ENCODE data around the gene ERP44.
"Not testable (repeated sequence)": the region's sequence is repeated elsewhere in the genome, so short reads cannot be mapped to it uniquely, and the experiment has no call there.

Gene ERP44

GRCh38 chr9:100098887-100099721 lies at the start of gene ERP44, which contains the start of gene INVS:
Gene ERP44, minus strand, starts transcription at chr9:100099000. Its CDS starts 160 bp downstream, at chr9:100098840.
Gene INVS, plus strand, starts transcription at chr9:100099243. Its CDS starts 5,279 bp downstream, at chr9:100104522.
- peak; percentile 97 for DNase-seq

GRCh38 chr9:100145976-100146375 lies 47.2 kb upstream of the ERP44 start:
- not testable (repeated sequence) for DNase-seq

GRCh38 chr9:100145167-100145934 lies 46.6 kb upstream of the ERP44 start:
- DNase-seq = not testable (repeated sequence)

- not testable (repeated sequence) for DNase-seq
These were observed 43.1 kb upstream of the ERP44 start for GRCh38 chr9:100141862-100142261.

- DNase-seq = not testable (repeated sequence)
These were observed 41.5 kb upstream of the ERP44 start for GRCh38 chr9:100140303-100140702.

GRCh38 chr9:100136799-100137198 lies 38.0 kb upstream of the ERP44 start:
- not testable (repeated sequence) for DNase-seq

- DNase-seq = no peak
These were observed 35.9 kb upstream of the ERP44 start for GRCh38 chr9:100134731-100135130.

GRCh38 chr9:100131875-100132430 lies 33.2 kb upstream of the ERP44 start:
- no peak for DNase-seq

- DNase-seq = no peak
These were observed 32.4 kb upstream of the ERP44 start for GRCh38 chr9:100131216-100131615.

GRCh38 chr9:100129772-100130171 lies 31.0 kb upstream of the ERP44 start:
- no peak for DNase-seq

- no peak for DNase-seq
These were observed 27.6 kb upstream of the ERP44 start for GRCh38 chr9:100126423-100126822.

GRCh38 chr9:100125910-100126309 lies 27.1 kb upstream of the ERP44 start:
- DNase-seq = no peak

GRCh38 chr9:100125236-100125635 lies 26.4 kb upstream of the ERP44 start:
- no peak for DNase-seq

GRCh38 chr9:100120286-100120685 lies 21.5 kb upstream of the ERP44 start:
- no peak for DNase-seq

- DNase-seq = no peak
These were observed 18.5 kb upstream of the ERP44 start for GRCh38 chr9:100117316-100117715.

GRCh38 chr9:100112677-100113336 lies 14.0 kb upstream of the ERP44 start:
- DNase-seq = no peak

GRCh38 chr9:100111235-100111634 lies 12.4 kb upstream of the ERP44 start:
- DNase-seq = peak; percentile 83

GRCh38 chr9:100108559-100108958 lies 9.8 kb upstream of the ERP44 start:
- no peak for DNase-seq

GRCh38 chr9:100106616-100107015 lies 7.8 kb upstream of the ERP44 start:
- DNase-seq = no peak

- DNase-seq = no peak
These were observed 7.1 kb upstream of the ERP44 start for GRCh38 chr9:100105861-100106260.

GRCh38 chr9:100104314-100104713 lies 5.5 kb upstream of the ERP44 start:
- DNase-seq = no peak

GRCh38 chr9:100101608-100102007 lies 2.8 kb upstream of the ERP44 start:
- no peak for DNase-seq

- DNase-seq = no peak
These were observed 1.4 kb upstream of the ERP44 start for GRCh38 chr9:100100146-100100667.

Data from DMS 273 treated with DMSO at 0.1 percent for 48 hours (cell line).